Endothelial cell of umbilical vein (primary cell): ENCODE results near the gene GUK1.

Experiments
- EZH2 ChIP-seq: IDR thresholded peaks from 2 replicates; pipeline ENCODE4 v1.6.1; 2012; ENCODE audit warnings: borderline replicate concordance, low read depth, mild to moderate bottlenecking, moderate library complexity, low read length, inconsistent platforms; ENCODE audit not compliant: severe bottlenecking
- FOS ChIP-seq: IDR thresholded peaks from 2 replicates; pipeline ENCODE4 v1.6.1; 2011; ENCODE audit warnings: mild to moderate bottlenecking, low read length, moderate library complexity, borderline replicate concordance; ENCODE audit not compliant: insufficient read depth
- GATA2 ChIP-seq: IDR thresholded peaks from 2 replicates; pipeline ENCODE4 v1.7.0; 2011; ENCODE audit warnings: low read depth, mild to moderate bottlenecking, moderate library complexity, mixed read lengths, low read length; ENCODE audit not compliant: insufficient read length, insufficient read depth
- JUN ChIP-seq: IDR thresholded peaks from 2 replicates; pipeline ENCODE4 v1.6.1; 2011; ENCODE audit warnings: borderline replicate concordance, low read depth; ENCODE audit not compliant: insufficient read length, insufficient read depth
- MYC ChIP-seq: IDR thresholded peaks from one replicate; pipeline ENCODE4 v1.6.1; 2011; ENCODE audit warnings: mild to moderate bottlenecking, low read depth, low read length
- POLR2A ChIP-seq: IDR thresholded peaks from 2 replicates; pipeline ENCODE4 v1.6.1; 2012; ENCODE audit warnings: low read depth, mild to moderate bottlenecking, control low read depth, low read length
- POLR2AphosphoS5 ChIP-seq: IDR thresholded peaks from 2 replicates; pipeline ENCODE4 v1.6.1; 2012; ENCODE audit warnings: low read depth, mild to moderate bottlenecking, control low read depth, low read length, moderate library complexity; ENCODE audit not compliant: insufficient read depth
- TF ChIP-seq, protein P1 (sequence below), 2 donors: IDR thresholded peaks; 1 replicate in 1 of 2; 2 replicates in 1 of 2; pipeline ENCODE4 v1.5.1; 2011; ENCODE audit warnings: low read length in 2 of 2, mild to moderate bottlenecking in 2 of 2, moderate library complexity in 2 of 2, control low read depth in 1 of 2, inconsistent platforms in 1 of 2, low read depth in 1 of 2; ENCODE audit not compliant: insufficient read depth in 1 of 2; ENCODE audit errors: extremely low read depth in 1 of 2
- TF ChIP-seq, protein P2 (sequence below): IDR thresholded peaks from 2 replicates; pipeline ENCODE4 v1.6.1; 2011; ENCODE audit not compliant: insufficient read depth, insufficient read length

DNA sequence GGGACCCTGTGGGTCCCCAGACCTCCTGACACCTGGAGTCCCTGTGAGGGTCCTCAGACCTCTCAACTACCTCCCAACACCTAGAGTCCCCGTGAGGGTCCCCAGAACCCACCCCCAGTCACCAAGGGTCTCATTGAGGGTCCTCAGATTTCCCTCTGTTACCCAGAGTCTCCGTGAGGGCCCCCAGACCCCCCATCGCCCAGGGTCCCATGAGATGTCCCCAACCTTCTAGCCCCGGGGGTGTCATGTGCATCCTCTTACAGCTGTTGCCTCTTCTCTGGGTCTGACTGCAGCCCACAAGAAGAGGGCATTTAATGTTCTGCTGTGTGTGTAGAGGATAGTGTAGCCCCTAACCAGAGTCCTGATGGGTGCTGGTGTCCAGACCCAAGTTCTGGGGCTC lies 7.7 kb downstream of the GUK1 start:
- TF ChIP-seq POLR2AphosphoS5 (no peak), EZH2 (no peak), POLR2A (no peak), MYC (no peak), JUN (no peak), FOS (no peak), GATA2 (no peak)
- TF ChIP-seq, protein P1, sequence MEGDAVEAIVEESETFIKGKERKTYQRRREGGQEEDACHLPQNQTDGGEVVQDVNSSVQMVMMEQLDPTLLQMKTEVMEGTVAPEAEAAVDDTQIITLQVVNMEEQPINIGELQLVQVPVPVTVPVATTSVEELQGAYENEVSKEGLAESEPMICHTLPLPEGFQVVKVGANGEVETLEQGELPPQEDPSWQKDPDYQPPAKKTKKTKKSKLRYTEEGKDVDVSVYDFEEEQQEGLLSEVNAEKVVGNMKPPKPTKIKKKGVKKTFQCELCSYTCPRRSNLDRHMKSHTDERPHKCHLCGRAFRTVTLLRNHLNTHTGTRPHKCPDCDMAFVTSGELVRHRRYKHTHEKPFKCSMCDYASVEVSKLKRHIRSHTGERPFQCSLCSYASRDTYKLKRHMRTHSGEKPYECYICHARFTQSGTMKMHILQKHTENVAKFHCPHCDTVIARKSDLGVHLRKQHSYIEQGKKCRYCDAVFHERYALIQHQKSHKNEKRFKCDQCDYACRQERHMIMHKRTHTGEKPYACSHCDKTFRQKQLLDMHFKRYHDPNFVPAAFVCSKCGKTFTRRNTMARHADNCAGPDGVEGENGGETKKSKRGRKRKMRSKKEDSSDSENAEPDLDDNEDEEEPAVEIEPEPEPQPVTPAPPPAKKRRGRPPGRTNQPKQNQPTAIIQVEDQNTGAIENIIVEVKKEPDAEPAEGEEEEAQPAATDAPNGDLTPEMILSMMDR (IDR thresholded peaks at IDR 0.05; ENCODE audit: extremely low read depth in 1 of 2, insufficient read depth in 1 of 2, low read depth in 1 of 2, low read length in 2 of 2): no peak
- TF ChIP-seq, protein P2, sequence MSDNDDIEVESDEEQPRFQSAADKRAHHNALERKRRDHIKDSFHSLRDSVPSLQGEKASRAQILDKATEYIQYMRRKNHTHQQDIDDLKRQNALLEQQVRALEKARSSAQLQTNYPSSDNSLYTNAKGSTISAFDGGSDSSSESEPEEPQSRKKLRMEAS: no peak
